WI38 (cell line): Measurements from ENCODE around the gene CD99L2.

Source experiments
- H3K4me3 ChIP-seq: 2 replicates; pipeline ENCODE4 v1.5.1; 2011; ENCODE audit warnings: low read depth, mild to moderate bottlenecking, control low read depth, low read length
- TF ChIP-seq, protein P1 (sequence below): IDR thresholded peaks from 2 replicates; pipeline ENCODE4 v1.5.1; 2012; ENCODE audit warnings: low read depth, mild to moderate bottlenecking, control low read depth, low read length

The CD99L2 gene

DNA sequence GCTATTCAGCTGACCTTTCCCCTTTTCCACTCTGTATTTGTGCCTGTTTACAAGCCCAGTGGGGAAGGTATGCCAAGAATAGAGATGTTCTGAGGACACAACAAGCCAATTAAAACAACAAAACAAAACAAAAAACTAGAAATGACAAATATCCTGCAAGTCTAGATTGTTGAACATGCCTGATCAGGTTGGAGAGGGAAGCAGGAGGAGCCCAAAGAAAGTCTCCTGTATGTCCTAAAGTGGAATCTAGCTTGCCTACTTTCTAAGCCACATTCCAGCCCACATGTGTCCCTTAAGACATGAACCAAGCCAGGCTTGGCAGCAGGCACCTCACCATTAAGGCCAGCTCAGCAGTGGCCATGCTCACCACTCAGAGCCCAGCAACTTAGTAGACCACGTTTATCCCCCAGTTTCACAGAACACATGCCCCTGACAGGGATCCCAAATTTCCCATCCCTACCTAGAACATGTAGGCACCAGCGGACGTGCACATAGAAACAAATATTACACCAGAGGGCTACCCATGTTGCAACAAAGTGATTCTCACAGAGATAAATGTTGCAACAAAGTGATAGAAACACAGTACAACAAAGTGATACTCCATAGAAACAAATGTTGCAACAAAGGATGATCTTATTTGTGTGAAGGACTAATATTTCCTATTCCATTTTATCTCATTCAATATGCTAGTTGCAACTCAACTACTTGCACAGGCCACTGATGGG lies 48.3 kb downstream of the CD99L2 start:
- no peak overlapping the region for H3K4me3 ChIP-seq
- TF ChIP-seq, protein P1, sequence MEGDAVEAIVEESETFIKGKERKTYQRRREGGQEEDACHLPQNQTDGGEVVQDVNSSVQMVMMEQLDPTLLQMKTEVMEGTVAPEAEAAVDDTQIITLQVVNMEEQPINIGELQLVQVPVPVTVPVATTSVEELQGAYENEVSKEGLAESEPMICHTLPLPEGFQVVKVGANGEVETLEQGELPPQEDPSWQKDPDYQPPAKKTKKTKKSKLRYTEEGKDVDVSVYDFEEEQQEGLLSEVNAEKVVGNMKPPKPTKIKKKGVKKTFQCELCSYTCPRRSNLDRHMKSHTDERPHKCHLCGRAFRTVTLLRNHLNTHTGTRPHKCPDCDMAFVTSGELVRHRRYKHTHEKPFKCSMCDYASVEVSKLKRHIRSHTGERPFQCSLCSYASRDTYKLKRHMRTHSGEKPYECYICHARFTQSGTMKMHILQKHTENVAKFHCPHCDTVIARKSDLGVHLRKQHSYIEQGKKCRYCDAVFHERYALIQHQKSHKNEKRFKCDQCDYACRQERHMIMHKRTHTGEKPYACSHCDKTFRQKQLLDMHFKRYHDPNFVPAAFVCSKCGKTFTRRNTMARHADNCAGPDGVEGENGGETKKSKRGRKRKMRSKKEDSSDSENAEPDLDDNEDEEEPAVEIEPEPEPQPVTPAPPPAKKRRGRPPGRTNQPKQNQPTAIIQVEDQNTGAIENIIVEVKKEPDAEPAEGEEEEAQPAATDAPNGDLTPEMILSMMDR, result no peak

GRCh38 chrX:150849486-150849885 lies 49.0 kb downstream of the CD99L2 start:
- TF ChIP-seq, protein P1, result no peak
- no peak overlapping the region for H3K4me3 ChIP-seq

DNA sequence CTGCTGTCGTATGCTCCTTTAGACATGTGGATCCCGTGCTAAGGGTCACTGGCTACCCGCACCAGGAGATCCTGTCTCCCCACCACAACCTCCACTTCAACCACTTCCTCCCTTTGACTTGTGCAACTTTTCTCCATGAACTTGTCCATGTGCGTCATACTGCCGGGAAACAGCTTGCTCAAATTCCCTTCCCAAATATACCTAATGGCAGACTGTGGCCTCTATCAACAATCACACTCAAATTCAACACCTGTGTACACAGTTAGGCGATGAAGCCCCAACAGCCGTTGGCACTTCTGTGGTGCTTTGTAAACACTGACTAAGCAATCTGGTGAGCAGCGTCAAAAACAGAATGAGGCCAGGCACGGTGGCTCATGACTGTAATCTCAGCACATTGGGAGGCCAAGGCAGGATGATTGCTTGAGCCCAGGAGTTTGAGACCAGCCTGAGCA lies 49.5 kb downstream of the CD99L2 start:
- TF ChIP-seq, protein P1, result no peak
- no peak overlapping the region for H3K4me3 ChIP-seq

GRCh38 chrX:150847088-150847487 lies 51.4 kb downstream of the CD99L2 start:
- no peak overlapping the region for H3K4me3 ChIP-seq
- TF ChIP-seq, protein P1, result no peak

GRCh38 chrX:150846130-150846529 lies 52.3 kb downstream of the CD99L2 start:
- TF ChIP-seq, protein P1, result no peak
- H3K4me3 ChIP-seq, result no peak overlapping the region

- no peak overlapping the region for H3K4me3 ChIP-seq
- TF ChIP-seq, protein P1, result no peak
These were observed 53.4 kb downstream of the CD99L2 start for GRCh38 chrX:150845091-150845490.

DNA sequence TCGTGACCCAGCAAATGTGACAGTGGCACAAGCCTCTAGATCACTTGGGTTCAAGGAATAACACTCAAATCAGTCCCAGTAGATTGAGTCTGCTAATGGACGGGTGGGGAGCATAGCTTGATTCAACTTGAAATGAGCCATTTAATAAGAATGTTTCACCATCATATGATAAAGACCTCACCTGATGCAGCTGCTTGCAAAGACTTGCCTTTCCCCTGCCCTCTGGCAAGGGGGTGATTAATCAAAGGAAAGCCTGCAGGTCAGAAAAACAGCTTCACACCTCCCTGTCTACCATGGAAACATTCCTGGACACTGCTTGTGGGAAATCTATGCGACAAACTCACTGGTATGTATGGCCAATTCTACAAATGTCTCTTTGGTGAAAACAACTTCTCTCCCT lies 54.5 kb downstream of the CD99L2 start:
- TF ChIP-seq, protein P1, result no peak
- no peak overlapping the region for H3K4me3 ChIP-seq
